Measurements from ENCODE around the gene TLN1. TPM values are rescaled to one million over a fixed set of nuclear protein-coding genes. Genes with fewer than 3 reads are reported as not detected.

TLN1 gene
- total RNA-seq, 3 donors from 2014 or later (not counting 1 experiment from before 2014, with no cell fraction given), result 509 to 552 (median 528) TPM

- intact Hi-C loops (cut with micrococcal nuclease), result no loop called here
- 98% methylated on average over 3 of the region's 5 CpGs for WGBS (ENCODE audit: insufficient coverage)
- no peaks in the 10 kb centered on the region for H3K9me3 ChIP-seq (ENCODE audit: control insufficient read depth, insufficient read depth, low read length)
- no peak overlapping the region for H3K4me3 ChIP-seq (ENCODE audit: low read length)
- H3K4me3 Mint-ChIP-seq, result no peak overlapping the region
- no peaks in the 10 kb centered on the region for H3K36me3 Mint-ChIP-seq
- peaks cover 9 to 10% of the 10 kb centered on the region in 2 donors for H3K27me3 Mint-ChIP-seq (ENCODE audit: low read depth in 2 of 2)
- peaks cover 5 to 19% of the 10 kb centered on the region in 2 donors for H3K4me1 Mint-ChIP-seq
- H3K9me3 Mint-ChIP-seq, result no peaks in the 10 kb centered on the region
- no peak overlapping the region for H3K27ac Mint-ChIP-seq
- DNase-seq, result no peak
- H3K4me1 ChIP-seq (ENCODE audit: control insufficient read depth, insufficient read depth, low read length), result peaks cover 14% of the 10 kb centered on the region
- H3K36me3 ChIP-seq (ENCODE audit: control insufficient read depth, insufficient read depth, low read length), result no peaks in the 10 kb centered on the region
- no peak for ATAC-seq
- peaks cover 8% of the 10 kb centered on the region for H3K27me3 ChIP-seq (ENCODE audit: control insufficient read depth, insufficient read depth, low read length)
- H3K27ac ChIP-seq (ENCODE audit: low read length), result no peak overlapping the region
- no peak for TF ChIP-seq CTCF (IDR thresholded peaks at IDR 0.05)
Measured at GRCh38 chr9:35679091-35679490, 52.9 kb downstream of the TLN1 start.

GRCh38 chr9:35675732-35676392, 56.1 kb downstream of the TLN1 start:
- peaks cover 10% of the 10 kb centered on the region in 2 donors for H3K27me3 Mint-ChIP-seq (ENCODE audit: low read depth in 2 of 2)
- H3K4me3 Mint-ChIP-seq, result peak overlapping the region; percentile 83
- Histone ChIP-seq H3K27ac (ENCODE audit: low read length) (no peak overlapping the region), H3K4me1 (ENCODE audit: control insufficient read depth, insufficient read depth, low read length) (peaks cover 14% of the 10 kb centered on the region), H3K4me3 (ENCODE audit: low read length) (peak overlapping the region; percentile 41), H3K9me3 (ENCODE audit: control insufficient read depth, insufficient read depth, low read length) (no peaks in the 10 kb centered on the region), H3K36me3 (ENCODE audit: control insufficient read depth, insufficient read depth, low read length) (no peaks in the 10 kb centered on the region), H3K27me3 (ENCODE audit: control insufficient read depth, insufficient read depth, low read length) (peaks cover 8% of the 10 kb centered on the region)
- H3K27ac Mint-ChIP-seq, result no peak overlapping the region
- peak; percentile 43 to 76 (median 67) for ATAC-seq
- TF ChIP-seq CTCF (IDR thresholded peaks at IDR 0.05), result no peak
- intact Hi-C loops (cut with micrococcal nuclease), result no loop called here
- peaks cover 5 to 19% of the 10 kb centered on the region in 2 donors for H3K4me1 Mint-ChIP-seq
- peak in 1 of 2 donors; percentile 58 for DNase-seq
- no peaks in the 10 kb centered on the region for H3K9me3 Mint-ChIP-seq
- 16% methylated on average over 51 of the region's 51 CpGs for WGBS (ENCODE audit: insufficient coverage)
- H3K36me3 Mint-ChIP-seq, result no peaks in the 10 kb centered on the region

- H3K9me3 ChIP-seq (ENCODE audit: control insufficient read depth, insufficient read depth, low read length), result no peaks in the 10 kb centered on the region
- intact Hi-C loops (cut with micrococcal nuclease), result no loop called here
- H3K27ac Mint-ChIP-seq, result no peak overlapping the region
- WGBS (ENCODE audit: insufficient coverage), result 54% methylated on average over 13 of the region's 13 CpGs
- peaks cover 10% of the 10 kb centered on the region in 2 donors for H3K27me3 Mint-ChIP-seq (ENCODE audit: low read depth in 2 of 2)
- H3K36me3 Mint-ChIP-seq, result no peaks in the 10 kb centered on the region
- peaks cover 5 to 19% of the 10 kb centered on the region in 2 donors for H3K4me1 Mint-ChIP-seq
- peak overlapping the region; percentile 83 for H3K4me3 Mint-ChIP-seq
- H3K4me3 ChIP-seq (ENCODE audit: low read length), result no peak overlapping the region
- H3K36me3 ChIP-seq (ENCODE audit: control insufficient read depth, insufficient read depth, low read length), result no peaks in the 10 kb centered on the region
- no peak overlapping the region for H3K27ac ChIP-seq (ENCODE audit: low read length)
- peak in 1 of 2 donors; percentile 16 for DNase-seq
- H3K9me3 Mint-ChIP-seq, result no peaks in the 10 kb centered on the region
- TF ChIP-seq CTCF (IDR thresholded peaks at IDR 0.05), result no peak
- H3K4me1 ChIP-seq (ENCODE audit: control insufficient read depth, insufficient read depth, low read length), result peaks cover 14% of the 10 kb centered on the region
- ATAC-seq, result peak in 2 of 3 donors; percentile 18 to 35
- H3K27me3 ChIP-seq (ENCODE audit: control insufficient read depth, insufficient read depth, low read length), result peaks cover 8% of the 10 kb centered on the region
Measured at GRCh38 chr9:35675204-35675603, 56.8 kb downstream of the TLN1 start.

GRCh38 chr9:35674025-35674361, 58.0 kb downstream of the TLN1 start:
- H3K4me3 Mint-ChIP-seq, result no peak overlapping the region
- ATAC-seq (no peak), DNase-seq (no peak)
- Histone ChIP-seq H3K4me3 (ENCODE audit: low read length) (no peak overlapping the region), H3K27me3 (ENCODE audit: control insufficient read depth, insufficient read depth, low read length) (peaks cover 8% of the 10 kb centered on the region), H3K27ac (ENCODE audit: low read length) (no peak overlapping the region), H3K36me3 (ENCODE audit: control insufficient read depth, insufficient read depth, low read length) (no peaks in the 10 kb centered on the region), H3K4me1 (ENCODE audit: control insufficient read depth, insufficient read depth, low read length) (peaks cover 14% of the 10 kb centered on the region), H3K9me3 (ENCODE audit: control insufficient read depth, insufficient read depth, low read length) (no peaks in the 10 kb centered on the region)
- intact Hi-C loops (cut with micrococcal nuclease), result no loop called here
- peaks cover 10% of the 10 kb centered on the region in 2 donors for H3K27me3 Mint-ChIP-seq (ENCODE audit: low read depth in 2 of 2)
- WGBS (ENCODE audit: insufficient coverage), result 93% methylated on average over 3 of the region's 3 CpGs
- no peak overlapping the region for H3K27ac Mint-ChIP-seq
- no peak for TF ChIP-seq CTCF (IDR thresholded peaks at IDR 0.05)
- H3K36me3 Mint-ChIP-seq, result no peaks in the 10 kb centered on the region
- peaks cover 5 to 19% of the 10 kb centered on the region in 2 donors for H3K4me1 Mint-ChIP-seq
- H3K9me3 Mint-ChIP-seq, result no peaks in the 10 kb centered on the region

Measured in natural killer cell (primary cell).